Measurements from ENCODE around the gene CMTM3.
A peak's percentile ranks its signal among the peaks of the same experiment; 100 is the strongest.
"Not testable (repeated sequence)": the region's sequence is repeated elsewhere in the genome, so short reads cannot be mapped to it uniquely, and the experiment has no call there.

The CMTM3 gene

DNA sequence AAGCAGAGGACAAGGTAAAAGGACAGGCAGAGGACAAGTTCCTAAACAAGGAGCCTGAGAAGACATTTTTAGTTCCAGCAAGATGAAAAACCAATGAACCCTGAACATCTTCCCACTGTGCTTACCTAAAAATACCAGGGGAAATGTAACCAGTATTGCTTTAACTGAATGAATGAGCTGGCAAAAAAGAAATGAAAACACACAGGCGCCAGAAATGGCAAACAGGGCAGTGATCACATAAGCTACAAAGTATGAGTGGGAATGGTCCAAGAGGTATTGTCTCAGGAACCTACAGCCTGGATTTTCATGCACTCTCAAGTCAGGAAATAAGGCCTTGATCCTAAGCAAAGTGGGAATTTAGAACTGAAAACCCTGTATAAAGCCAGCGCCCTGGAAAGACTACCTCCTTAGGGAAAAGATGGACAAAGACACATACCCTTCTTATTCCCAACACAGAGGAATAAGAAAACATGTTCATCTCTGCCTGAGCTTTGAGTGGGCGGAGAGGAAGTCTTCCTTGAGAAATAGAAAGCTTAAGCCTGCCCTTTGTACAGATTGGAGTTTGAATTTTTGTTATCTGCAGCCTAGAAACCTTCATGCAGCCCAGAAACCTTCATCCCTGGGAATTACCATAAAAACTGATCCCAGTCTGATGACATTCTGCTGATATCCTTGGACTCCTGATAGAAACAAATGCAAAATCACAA lies 23.1 kb upstream of the CMTM3 start:
- DNase-seq (ENCODE audit: low read depth in 2 of 2, low spot score in 1 of 2), result no peak

DNA sequence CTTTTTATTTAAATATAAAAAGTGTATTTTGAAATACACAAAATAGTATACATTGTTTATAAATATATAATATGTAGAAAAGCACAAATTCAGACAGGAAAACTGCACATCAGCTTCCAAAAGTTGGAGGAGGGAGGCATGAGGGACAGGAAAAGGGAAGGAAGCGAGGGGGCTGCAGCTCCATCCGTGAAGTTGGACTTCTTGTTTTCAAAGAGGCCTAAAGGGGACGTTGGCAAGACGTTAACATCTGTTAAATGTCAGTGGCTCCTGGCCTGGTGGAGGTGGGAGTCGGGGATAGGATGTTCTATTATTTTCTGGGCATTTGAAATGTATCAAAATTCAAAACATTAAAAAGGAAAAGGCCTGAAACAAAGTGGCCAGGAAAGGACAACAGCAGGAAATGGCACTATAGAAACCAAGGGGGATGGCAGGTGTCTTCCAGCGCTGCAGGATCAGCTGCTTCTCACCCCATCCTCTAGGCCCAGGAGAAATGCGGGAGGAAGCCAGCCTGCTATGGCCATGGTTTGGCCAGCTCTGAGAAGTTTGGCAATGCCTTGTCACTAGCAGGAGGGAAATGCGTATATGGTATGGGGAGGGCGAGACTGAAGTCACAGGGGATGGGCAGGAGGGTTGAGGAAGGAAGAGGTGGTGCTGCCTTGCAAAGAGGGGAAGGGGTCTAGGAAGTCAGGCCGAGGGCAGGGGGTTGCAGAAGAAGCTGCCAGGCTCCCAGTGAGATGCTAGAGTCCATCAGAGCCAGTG lies 18.8 kb upstream of the CMTM3 start:
- DNase-seq (ENCODE audit: low read depth in 2 of 2, low spot score in 1 of 2), result no peak

GRCh38 chr16:66587881-66588600 lies 16.5 kb upstream of the CMTM3 start:
- no peak for DNase-seq (ENCODE audit: low read depth in 2 of 2, low spot score in 1 of 2)

DNA sequence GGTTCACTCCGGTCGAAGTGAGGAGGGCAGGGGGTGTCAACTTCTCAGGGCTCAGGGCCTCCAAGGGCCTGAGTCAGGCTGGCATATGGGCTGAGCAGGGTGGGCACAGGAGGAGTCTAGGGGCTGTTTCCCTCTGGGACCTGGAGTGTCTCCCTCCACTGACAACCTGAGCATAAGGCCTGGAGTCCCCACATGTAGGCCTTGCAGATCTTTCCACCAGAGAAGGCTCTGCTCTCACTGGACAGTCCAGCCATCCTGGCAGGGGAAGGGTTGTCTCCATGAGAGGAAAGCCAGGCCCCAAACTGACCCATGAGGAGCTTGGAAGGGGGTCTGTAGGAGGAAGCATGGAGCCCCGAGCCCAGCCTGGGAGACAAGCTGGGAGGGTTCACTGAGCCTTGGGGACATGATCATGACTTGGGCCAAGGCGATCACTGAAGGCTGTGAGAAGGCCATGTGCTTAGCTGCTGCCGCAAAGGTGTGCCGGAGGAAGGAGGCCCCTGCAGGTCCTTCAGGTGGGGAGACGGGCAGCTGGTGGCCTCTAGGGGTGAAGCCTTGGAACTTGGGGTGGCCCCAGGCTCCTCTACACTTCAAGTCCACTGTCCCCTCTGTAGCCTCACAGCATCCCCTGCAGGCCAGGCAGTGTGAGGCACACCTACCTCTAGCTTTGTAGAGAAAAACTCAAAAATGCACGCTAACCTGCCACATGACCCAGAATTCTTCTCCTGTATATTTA lies 15.4 kb upstream of the CMTM3 start:
- peak in 1 of 2 donors; percentile 44 for DNase-seq (ENCODE audit: low read depth in 2 of 2, low spot score in 1 of 2)

DNA sequence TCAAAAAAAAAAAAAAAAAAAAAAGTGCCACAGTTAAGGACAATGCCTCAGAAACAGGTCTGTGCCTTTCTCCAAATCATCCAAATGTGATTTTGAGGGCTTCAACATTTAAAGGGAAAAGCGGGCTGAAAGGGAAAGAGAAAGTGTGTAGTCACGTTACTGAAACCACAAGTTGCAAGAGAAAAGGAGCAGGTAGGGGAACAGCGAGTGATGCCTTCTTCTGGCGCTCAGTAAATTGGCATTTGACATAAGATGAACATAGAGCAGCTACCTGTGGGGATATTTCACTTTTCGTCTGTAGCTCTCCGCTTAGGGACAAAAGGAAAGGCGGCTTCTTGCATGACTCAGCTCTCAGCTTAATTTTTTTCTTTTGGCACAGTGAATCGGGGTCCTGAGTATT lies 14.2 kb upstream of the CMTM3 start:
- no peak for DNase-seq (ENCODE audit: low read depth in 2 of 2, low spot score in 1 of 2)

- no peak for DNase-seq (ENCODE audit: low read depth in 2 of 2, low spot score in 1 of 2)
Measured at GRCh38 chr16:66591018-66591417, 13.5 kb upstream of the CMTM3 start.

- no peak for DNase-seq (ENCODE audit: low read depth in 2 of 2, low spot score in 1 of 2)
Measured at GRCh38 chr16:66592241-66592640, 12.3 kb upstream of the CMTM3 start.

- DNase-seq (ENCODE audit: low read depth in 2 of 2, low spot score in 1 of 2), result no peak
Measured at GRCh38 chr16:66592814-66593213, 11.7 kb upstream of the CMTM3 start.

DNA sequence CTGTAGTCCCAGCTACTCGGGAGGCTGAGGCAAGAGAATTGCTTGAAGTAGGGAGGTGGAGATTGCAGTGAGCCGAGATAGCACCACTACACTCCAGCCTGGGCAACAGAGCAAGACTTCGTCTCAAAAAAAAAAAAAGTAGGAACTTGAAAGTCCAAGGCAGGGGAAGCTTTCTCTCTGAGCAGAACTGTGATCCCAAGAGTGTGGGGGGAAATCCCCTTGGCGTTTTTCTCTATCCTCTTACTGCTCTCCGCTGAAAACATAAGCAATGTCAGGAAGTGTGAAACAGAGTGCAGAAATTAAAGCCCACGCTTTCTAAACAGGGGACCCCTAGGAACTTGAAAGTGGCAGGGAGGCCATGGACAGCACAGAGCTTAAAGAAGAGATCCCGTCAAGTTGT lies 9.8 kb upstream of the CMTM3 start:
- DNase-seq (ENCODE audit: low read depth in 2 of 2, low spot score in 1 of 2), result no peak

DNA sequence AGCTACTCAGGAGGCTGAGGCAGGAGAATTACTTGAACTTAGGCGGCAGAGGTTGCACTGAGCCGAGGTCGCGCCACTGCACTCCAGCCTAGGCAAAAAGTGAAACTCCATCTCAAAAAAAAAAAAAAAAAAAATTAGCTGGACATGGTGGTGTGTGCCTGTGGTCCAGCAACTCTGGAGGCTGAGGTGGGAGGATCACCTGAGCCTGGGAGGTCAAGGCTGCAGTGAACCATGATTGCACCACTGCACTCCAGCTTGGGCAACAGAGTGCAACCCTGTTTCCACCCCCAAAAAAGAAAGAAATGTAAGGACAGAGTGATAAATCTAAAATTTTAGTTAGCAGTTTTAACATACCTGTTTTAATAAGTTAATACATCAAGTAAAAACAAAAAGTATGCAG lies 7.9 kb upstream of the CMTM3 start:
- DNase-seq (ENCODE audit: low read depth in 2 of 2, low spot score in 1 of 2), result not testable (repeated sequence)

GRCh38 chr16:66596986-66597848 lies 7.3 kb upstream of the CMTM3 start:
- no peak for DNase-seq (ENCODE audit: low read depth in 2 of 2, low spot score in 1 of 2)

DNA sequence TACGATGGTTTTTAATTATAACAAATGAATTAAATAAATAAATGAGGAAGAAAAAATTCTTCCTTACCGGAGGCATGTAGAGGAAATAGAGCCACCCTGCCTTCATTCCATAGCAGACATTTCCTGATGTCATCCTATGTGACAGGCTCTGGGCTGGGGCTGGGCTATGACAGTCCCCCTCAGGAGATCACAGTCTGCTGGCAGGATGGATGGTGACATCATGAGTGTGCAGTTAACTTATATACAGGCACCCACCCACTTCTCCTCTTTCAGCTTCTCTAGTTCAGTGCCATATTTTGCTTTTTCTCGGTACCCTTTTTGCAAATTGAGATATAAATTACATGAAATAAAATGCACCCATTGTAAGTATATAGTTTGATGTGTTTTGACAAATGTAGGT lies 6.4 kb upstream of the CMTM3 start:
- no peak for DNase-seq (ENCODE audit: low read depth in 2 of 2, low spot score in 1 of 2)

DNA sequence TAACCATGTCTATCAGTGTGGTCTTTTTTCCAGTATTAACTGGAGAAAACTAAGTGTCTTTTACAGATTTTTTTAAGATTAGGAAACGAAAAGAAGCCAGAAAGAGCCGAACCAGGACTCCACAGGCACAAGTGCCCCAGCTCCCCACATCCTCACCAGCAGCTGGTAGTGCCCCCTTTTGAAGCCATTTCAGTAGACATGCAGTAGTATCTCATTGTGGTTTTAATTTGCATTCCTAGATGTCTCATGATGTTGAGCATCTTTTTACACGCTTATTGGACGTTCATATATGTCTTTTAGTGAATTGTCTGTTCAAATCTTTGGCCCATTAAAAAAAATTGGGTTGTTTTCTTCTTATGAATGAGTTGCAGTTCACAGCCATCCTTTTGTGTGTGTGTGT lies 4.8 kb upstream of the CMTM3 start:
- no peak for DNase-seq (ENCODE audit: low read depth in 2 of 2, low spot score in 1 of 2)

DNA sequence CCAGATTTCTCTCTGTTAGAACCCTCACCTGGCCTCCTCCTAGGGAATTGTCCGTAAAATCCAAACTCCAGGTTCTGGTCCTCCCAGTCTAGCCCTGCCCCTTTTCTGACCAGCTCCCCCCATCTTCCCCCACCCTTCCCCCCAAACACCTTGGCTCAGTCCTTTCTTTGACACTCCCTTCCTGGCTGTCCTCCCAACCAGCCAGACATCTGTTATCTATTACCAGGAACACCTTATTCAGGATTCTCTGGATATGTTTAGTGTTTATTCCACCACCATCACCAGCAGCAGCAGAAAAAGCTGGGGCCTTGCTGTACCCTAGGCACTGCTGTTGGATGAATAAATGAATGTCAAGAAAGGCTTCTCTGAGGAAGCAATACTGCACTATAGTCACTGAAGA lies 4.0 kb upstream of the CMTM3 start:
- no peak for DNase-seq (ENCODE audit: low read depth in 2 of 2, low spot score in 1 of 2)

GRCh38 chr16:66601471-66601870 lies 3.0 kb upstream of the CMTM3 start:
- DNase-seq (ENCODE audit: low read depth in 2 of 2, low spot score in 1 of 2), result no peak

GRCh38 chr16:66603537-66604375 lies 748 bp upstream of the CMTM3 start:
- DNase-seq (ENCODE audit: low read depth in 2 of 2, low spot score in 1 of 2), result peak in 1 of 2 donors; percentile 38

DNA sequence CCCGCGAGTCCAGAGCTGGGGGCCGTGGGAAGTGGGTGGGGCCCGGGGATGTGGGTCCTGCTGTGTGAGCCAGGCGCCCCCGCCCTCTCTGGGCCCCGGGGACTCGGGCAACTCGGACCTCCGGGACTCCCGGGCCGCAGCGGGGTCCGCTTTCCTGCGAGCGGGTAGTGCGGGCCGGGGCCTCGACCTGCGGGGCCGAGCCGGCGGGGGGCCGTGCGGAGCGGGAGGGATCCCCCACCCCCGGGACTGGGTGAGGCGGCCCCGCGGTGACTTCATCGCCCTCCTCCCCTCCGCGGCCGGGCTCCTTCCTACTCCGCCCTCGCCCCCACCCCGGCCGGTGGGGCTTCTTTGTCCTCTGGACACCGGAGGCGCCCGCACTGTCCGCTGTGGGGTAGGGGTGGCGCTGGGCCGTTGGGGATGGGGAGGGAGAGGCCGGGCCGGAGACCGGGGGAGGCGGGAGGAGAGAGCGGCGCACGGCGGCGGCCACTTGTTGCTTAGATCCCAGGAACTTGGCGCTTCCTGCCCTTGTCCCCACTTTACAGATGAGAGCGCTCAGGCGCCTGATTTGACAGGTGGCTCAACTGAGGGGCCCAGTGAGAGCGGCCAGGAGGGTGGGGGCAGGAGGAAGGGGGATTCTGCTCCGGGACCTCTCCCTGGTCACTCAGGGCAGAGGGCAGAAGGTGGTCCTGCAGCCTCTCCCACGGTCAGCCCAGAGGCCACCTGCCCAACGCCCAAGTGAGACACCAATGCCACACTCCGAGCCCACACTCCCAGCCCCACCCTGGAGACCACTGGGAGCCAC lies 874 bp downstream of the CMTM3 start:
- no peak for DNase-seq (ENCODE audit: low read depth in 2 of 2, low spot score in 1 of 2)

- no peak for DNase-seq (ENCODE audit: low read depth in 2 of 2, low spot score in 1 of 2)
Measured at GRCh38 chr16:66605979-66606751, 1.7 kb downstream of the CMTM3 start.
